Measurements from ENCODE around the gene LIN37.

Gene LIN37

DNA sequence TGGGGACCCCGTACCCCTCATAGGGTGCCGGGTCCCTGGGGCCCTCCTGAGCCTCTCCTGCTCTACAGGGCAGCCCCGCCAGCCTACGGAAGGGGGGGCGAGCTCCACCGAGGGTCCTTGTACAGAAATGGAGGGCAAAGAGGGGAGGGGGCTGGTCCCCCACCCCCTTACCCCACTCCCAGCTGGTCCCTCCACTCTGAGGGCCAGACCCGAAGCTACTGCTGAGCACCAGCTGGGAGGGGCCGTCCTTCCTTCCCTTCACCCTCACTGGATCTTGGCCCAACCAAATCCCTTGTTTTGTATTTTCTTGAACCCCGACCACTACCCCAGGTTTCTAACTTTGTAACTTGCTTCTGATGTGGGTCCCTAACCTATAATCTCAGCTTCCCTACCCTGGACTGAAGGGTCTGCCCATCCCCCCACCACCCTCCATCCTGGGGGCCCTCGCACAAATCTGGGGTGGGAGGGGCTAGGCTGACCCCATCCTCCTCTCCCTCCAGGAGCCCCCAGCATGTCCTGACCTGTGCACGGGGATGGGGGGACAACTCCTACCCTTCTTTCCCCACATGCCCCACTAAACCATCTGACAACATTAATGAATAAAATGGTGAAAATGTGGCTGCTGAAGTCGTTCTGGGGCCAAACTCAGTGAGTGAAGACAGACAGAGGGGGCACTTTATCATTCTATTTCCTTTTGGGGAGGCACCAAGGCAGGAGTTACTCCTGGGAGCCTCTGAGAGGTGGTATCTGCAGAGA, 40.0 kb downstream of the LIN37 start:
- TF ChIP-seq TCF4 (CRISPR knock-in tag; IDR thresholded peaks at IDR 0.05; ENCODE audit: borderline replicate concordance) = no peak
- no peak for TF ChIP-seq ZNF70 (CRISPR knock-in tag; IDR thresholded peaks at IDR 0.05)
- TF ChIP-seq ESRRG (CRISPR knock-in tag; IDR thresholded peaks at IDR 0.05) = no peak
- TF ChIP-seq, protein P1, sequence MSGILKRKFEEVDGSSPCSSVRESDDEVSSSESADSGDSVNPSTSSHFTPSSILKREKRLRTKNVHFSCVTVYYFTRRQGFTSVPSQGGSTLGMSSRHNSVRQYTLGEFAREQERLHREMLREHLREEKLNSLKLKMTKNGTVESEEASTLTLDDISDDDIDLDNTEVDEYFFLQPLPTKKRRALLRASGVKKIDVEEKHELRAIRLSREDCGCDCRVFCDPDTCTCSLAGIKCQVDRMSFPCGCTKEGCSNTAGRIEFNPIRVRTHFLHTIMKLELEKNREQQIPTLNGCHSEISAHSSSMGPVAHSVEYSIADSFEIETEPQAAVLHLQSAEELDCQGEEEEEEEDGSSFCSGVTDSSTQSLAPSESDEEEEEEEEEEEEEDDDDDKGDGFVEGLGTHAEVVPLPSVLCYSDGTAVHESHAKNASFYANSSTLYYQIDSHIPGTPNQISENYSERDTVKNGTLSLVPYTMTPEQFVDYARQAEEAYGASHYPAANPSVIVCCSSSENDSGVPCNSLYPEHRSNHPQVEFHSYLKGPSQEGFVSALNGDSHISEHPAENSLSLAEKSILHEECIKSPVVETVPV (CRISPR knock-in tag; IDR thresholded peaks at IDR 0.05) = no peak
- no peak for TF ChIP-seq GLIS3 (CRISPR knock-in tag; IDR thresholded peaks at IDR 0.05)
- TF ChIP-seq, protein P2, sequence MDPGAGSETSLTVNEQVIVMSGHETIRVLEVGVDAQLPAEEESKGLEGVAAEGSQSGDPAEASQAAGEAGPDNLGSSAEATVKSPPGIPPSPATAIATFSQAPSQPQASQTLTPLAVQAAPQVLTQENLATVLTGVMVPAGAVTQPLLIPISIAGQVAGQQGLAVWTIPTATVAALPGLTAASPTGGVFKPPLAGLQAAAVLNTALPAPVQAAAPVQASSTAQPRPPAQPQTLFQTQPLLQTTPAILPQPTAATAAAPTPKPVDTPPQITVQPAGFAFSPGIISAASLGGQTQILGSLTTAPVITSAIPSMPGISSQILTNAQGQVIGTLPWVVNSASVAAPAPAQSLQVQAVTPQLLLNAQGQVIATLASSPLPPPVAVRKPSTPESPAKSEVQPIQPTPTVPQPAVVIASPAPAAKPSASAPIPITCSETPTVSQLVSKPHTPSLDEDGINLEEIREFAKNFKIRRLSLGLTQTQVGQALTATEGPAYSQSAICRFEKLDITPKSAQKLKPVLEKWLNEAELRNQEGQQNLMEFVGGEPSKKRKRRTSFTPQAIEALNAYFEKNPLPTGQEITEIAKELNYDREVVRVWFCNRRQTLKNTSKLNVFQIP (CRISPR knock-in tag; IDR thresholded peaks at IDR 0.05; ENCODE audit: borderline replicate concordance, low read depth) = no peak
- TF ChIP-seq ZFP3 (CRISPR knock-in tag; IDR thresholded peaks at IDR 0.05) = no peak
- no peak for TF ChIP-seq CSDC2 (CRISPR knock-in tag; IDR thresholded peaks at IDR 0.05)
- TF ChIP-seq, protein P3, sequence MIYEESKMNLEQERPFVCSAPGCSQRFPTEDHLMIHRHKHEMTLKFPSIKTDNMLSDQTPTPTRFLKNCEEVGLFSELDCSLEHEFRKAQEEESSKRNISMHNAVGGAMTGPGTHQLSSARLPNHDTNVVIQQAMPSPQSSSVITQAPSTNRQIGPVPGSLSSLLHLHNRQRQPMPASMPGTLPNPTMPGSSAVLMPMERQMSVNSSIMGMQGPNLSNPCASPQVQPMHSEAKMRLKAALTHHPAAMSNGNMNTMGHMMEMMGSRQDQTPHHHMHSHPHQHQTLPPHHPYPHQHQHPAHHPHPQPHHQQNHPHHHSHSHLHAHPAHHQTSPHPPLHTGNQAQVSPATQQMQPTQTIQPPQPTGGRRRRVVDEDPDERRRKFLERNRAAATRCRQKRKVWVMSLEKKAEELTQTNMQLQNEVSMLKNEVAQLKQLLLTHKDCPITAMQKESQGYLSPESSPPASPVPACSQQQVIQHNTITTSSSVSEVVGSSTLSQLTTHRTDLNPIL (CRISPR knock-in tag; IDR thresholded peaks at IDR 0.05; ENCODE audit: low read depth) = no peak
- no peak for TF ChIP-seq OSR1 (CRISPR knock-in tag; IDR thresholded peaks at IDR 0.05)
- no peak for TF ChIP-seq SNAI2 (CRISPR knock-in tag; IDR thresholded peaks at IDR 0.05)
- TF ChIP-seq ISL1 (CRISPR knock-in tag; IDR thresholded peaks at IDR 0.05) = no peak
- no peak for TF ChIP-seq ARNTL (CRISPR knock-in tag; IDR thresholded peaks at IDR 0.05; ENCODE audit: borderline replicate concordance, low read depth)
- no peak for TF ChIP-seq ZFP30 (CRISPR knock-in tag; IDR thresholded peaks at IDR 0.05)
- TF ChIP-seq ZNF8 (CRISPR knock-in tag; IDR thresholded peaks at IDR 0.05) = no peak
- no peak for TF ChIP-seq RARB (CRISPR knock-in tag; IDR thresholded peaks at IDR 0.05)
- TF ChIP-seq, protein P4, sequence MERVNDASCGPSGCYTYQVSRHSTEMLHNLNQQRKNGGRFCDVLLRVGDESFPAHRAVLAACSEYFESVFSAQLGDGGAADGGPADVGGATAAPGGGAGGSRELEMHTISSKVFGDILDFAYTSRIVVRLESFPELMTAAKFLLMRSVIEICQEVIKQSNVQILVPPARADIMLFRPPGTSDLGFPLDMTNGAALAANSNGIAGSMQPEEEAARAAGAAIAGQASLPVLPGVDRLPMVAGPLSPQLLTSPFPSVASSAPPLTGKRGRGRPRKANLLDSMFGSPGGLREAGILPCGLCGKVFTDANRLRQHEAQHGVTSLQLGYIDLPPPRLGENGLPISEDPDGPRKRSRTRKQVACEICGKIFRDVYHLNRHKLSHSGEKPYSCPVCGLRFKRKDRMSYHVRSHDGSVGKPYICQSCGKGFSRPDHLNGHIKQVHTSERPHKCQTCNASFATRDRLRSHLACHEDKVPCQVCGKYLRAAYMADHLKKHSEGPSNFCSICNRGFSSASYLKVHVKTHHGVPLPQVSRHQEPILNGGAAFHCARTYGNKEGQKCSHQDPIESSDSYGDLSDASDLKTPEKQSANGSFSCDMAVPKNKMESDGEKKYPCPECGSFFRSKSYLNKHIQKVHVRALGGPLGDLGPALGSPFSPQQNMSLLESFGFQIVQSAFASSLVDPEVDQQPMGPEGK (CRISPR knock-in tag; IDR thresholded peaks at IDR 0.05; ENCODE audit: borderline replicate concordance) = no peak
- no peak for TF ChIP-seq PPARA (CRISPR knock-in tag; IDR thresholded peaks at IDR 0.05; ENCODE audit: borderline replicate concordance)
- no peak for TF ChIP-seq ZC3H10 (CRISPR knock-in tag; IDR thresholded peaks at IDR 0.05)
- ATAC-seq = no peak

DNA sequence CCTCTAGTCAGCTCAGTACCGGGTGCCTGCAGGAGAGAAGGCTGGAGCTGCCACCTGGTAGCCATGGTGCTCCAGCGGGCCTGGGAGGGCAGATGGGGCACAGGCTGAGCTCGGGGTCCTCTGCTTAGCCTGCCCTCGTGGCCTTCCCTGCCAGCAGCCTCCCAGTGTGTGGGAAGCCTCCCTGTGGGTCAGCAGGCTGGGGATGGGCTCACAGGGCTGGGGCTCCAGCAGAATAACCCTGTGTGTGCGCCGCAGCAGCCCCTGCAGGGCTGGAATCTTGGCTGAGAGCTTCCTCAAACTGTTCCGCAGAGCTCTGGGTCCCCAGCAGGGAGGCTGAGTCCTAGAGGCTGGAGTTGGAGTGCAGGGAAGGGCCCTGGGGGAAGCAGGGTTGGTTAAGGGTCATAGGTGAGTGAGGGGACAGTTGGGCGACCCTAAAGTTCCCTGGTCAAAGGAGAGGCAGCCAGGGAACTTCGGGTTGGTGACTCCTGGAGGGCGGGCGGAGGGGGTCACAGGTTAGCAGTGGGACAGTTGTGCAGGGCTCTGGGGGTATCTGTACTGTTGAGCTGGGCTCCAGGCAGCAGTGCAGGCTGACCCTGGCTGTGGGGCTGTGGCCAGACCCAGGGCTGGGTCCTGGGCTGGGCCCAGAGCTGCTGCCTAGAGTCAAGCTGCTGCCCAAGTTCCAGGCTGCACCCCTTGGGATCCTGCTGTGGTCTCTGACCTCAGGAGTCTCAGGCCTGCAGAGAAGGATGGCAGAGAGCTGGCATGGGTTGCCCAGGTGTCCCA, 41.0 kb downstream of the LIN37 start:
- peak; percentile 6; the same call in 1 of the 3 replicates for ATAC-seq
- TF ChIP-seq TCF4 (CRISPR knock-in tag; IDR thresholded peaks at IDR 0.05; ENCODE audit: borderline replicate concordance) (no peak), GLIS3 (CRISPR knock-in tag; IDR thresholded peaks at IDR 0.05) (no peak), CSDC2 (CRISPR knock-in tag; IDR thresholded peaks at IDR 0.05) (no peak), ZNF8 (CRISPR knock-in tag; IDR thresholded peaks at IDR 0.05) (no peak), PPARA (CRISPR knock-in tag; IDR thresholded peaks at IDR 0.05; ENCODE audit: borderline replicate concordance) (no peak), ZFP3 (CRISPR knock-in tag; IDR thresholded peaks at IDR 0.05) (no peak), ZC3H10 (CRISPR knock-in tag; IDR thresholded peaks at IDR 0.05) (no peak), TOX (CRISPR knock-in tag; IDR thresholded peaks at IDR 0.05; ENCODE audit: borderline replicate concordance) (no peak)
- TF ChIP-seq, protein P5, sequence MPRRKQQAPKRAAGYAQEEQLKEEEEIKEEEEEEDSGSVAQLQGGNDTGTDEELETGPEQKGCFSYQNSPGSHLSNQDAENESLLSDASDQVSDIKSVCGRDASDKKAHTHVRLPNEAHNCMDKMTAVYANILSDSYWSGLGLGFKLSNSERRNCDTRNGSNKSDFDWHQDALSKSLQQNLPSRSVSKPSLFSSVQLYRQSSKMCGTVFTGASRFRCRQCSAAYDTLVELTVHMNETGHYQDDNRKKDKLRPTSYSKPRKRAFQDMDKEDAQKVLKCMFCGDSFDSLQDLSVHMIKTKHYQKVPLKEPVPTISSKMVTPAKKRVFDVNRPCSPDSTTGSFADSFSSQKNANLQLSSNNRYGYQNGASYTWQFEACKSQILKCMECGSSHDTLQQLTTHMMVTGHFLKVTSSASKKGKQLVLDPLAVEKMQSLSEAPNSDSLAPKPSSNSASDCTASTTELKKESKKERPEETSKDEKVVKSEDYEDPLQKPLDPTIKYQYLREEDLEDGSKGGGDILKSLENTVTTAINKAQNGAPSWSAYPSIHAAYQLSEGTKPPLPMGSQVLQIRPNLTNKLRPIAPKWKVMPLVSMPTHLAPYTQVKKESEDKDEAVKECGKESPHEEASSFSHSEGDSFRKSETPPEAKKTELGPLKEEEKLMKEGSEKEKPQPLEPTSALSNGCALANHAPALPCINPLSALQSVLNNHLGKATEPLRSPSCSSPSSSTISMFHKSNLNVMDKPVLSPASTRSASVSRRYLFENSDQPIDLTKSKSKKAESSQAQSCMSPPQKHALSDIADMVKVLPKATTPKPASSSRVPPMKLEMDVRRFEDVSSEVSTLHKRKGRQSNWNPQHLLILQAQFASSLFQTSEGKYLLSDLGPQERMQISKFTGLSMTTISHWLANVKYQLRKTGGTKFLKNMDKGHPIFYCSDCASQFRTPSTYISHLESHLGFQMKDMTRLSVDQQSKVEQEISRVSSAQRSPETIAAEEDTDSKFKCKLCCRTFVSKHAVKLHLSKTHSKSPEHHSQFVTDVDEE (CRISPR knock-in tag; IDR thresholded peaks at IDR 0.05) = no peak
- TF ChIP-seq, protein P1 (CRISPR knock-in tag; IDR thresholded peaks at IDR 0.05) = no peak
- TF ChIP-seq, protein P2 (CRISPR knock-in tag; IDR thresholded peaks at IDR 0.05; ENCODE audit: borderline replicate concordance, low read depth) = no peak
- TF ChIP-seq, protein P4 (CRISPR knock-in tag; IDR thresholded peaks at IDR 0.05; ENCODE audit: borderline replicate concordance) = no peak
